ENCODE measurements around the gene CALHM4. TPM values are rescaled to one million over a fixed set of nuclear protein-coding genes. Genes with fewer than 3 reads are reported as not detected.

CALHM4 gene
- polyA plus RNA-seq, 2 of the 4 experiments (the other 2 are of a cell fraction): not detected

DNA sequence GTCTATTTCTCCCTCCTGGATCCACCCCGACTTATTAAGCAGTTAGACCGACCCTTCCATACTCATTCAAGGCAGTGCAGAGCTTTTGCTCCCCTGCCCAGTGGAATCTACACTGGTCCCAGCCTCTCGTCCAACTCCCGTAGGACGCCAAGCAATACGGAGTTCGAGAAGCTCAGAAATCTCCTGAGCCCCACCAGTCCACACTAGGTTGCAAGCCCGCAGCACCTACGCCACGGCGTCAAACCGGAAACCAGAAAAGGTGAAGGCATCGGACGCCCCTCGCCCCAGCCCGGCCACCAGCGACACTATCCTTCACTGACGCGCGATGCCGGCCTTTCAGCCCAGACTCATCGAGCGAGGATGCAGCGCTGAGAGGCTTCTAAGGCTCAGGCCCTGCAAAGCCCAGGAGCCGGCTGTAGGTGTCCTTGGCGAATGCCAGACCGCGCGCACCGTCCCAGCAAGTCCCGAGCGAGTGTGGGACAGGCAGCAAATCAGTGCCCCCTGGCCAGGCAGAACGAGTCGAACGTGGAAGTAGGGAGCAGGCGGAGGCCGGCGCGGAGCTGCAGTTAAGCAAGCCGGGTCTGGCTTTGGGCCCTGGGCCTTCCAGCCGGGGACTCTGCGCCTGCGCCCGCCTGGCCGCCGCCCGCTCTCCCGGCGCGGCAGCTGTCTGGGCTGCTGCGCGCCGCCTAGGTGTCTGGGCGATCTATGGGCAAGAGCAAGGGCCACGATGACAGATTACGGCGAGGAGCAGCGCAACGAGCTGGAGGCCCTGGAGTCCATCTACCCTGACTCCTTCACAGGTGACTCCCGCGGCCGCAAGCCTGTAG, 17.5 kb downstream of the CALHM4 start, which contains the start of gene RWDD1 (continued):
- TF ChIP-seq SREBF2 (IDR thresholded peaks at IDR 0.05) (no peak), RCOR1 (IDR thresholded peaks at IDR 0.05; ENCODE audit: low read depth, low read length) (no peak), FOSB (CRISPR knock-in tag; IDR thresholded peaks at IDR 0.05) (no peak), SMC3 (IDR thresholded peaks at IDR 0.05) (no peak), CTCF (IDR thresholded peaks at IDR 0.05) (no peak), PHF8 (IDR thresholded peaks at IDR 0.05; ENCODE audit: borderline replicate concordance, low read depth) (peak; percentile 46; the same call in 1 of the 2 replicates), FOSL2 (IDR thresholded peaks at IDR 0.05) (no peak), FOSL2 (CRISPR knock-in tag; IDR thresholded peaks at IDR 0.05) (no peak), CEBPB (IDR thresholded peaks at IDR 0.05) (peak in 1 of 2 experiments; percentile 56; a peak in 1 of 4 replicates), MAFK (IDR thresholded peaks at IDR 0.05; ENCODE audit: partially characterized antibody) (no peak), KDM5A (IDR thresholded peaks at IDR 0.05) (no peak), CBX8 (IDR thresholded peaks at IDR 0.05) (no peak), ZSCAN20 (CRISPR knock-in tag; IDR thresholded peaks at IDR 0.05) (no peak), HDAC2 (IDR thresholded peaks at IDR 0.05) (no peak), TFCP2L1 (CRISPR knock-in tag; IDR thresholded peaks at IDR 0.05) (no peak), MAZ (IDR thresholded peaks at IDR 0.05; ENCODE audit: borderline replicate concordance, low read depth, low read length) (no peak), RAD21 (conservative IDR thresholded peaks at IDR 0.05 in 1 of 2, IDR thresholded peaks at IDR 0.05 in 1 of 2) (no peak), FOXS1 (CRISPR knock-in tag; IDR thresholded peaks at IDR 0.05) (no peak)
- TF ChIP-seq, protein P1, sequence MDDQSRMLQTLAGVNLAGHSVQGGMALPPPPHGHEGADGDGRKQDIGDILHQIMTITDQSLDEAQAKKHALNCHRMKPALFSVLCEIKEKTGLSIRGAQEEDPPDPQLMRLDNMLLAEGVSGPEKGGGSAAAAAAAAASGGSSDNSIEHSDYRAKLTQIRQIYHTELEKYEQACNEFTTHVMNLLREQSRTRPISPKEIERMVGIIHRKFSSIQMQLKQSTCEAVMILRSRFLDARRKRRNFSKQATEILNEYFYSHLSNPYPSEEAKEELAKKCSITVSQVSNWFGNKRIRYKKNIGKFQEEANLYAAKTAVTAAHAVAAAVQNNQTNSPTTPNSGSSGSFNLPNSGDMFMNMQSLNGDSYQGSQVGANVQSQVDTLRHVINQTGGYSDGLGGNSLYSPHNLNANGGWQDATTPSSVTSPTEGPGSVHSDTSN (IDR thresholded peaks at IDR 0.05): no peak
- TF ChIP-seq, protein P2, sequence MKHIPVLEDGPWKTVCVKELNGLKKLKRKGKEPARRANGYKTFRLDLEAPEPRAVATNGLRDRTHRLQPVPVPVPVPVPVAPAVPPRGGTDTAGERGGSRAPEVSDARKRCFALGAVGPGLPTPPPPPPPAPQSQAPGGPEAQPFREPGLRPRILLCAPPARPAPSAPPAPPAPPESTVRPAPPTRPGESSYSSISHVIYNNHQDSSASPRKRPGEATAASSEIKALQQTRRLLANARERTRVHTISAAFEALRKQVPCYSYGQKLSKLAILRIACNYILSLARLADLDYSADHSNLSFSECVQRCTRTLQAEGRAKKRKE (CRISPR knock-in tag; IDR thresholded peaks at IDR 0.05; ENCODE audit: low read depth): no peak
- TF ChIP-seq, protein P3, sequence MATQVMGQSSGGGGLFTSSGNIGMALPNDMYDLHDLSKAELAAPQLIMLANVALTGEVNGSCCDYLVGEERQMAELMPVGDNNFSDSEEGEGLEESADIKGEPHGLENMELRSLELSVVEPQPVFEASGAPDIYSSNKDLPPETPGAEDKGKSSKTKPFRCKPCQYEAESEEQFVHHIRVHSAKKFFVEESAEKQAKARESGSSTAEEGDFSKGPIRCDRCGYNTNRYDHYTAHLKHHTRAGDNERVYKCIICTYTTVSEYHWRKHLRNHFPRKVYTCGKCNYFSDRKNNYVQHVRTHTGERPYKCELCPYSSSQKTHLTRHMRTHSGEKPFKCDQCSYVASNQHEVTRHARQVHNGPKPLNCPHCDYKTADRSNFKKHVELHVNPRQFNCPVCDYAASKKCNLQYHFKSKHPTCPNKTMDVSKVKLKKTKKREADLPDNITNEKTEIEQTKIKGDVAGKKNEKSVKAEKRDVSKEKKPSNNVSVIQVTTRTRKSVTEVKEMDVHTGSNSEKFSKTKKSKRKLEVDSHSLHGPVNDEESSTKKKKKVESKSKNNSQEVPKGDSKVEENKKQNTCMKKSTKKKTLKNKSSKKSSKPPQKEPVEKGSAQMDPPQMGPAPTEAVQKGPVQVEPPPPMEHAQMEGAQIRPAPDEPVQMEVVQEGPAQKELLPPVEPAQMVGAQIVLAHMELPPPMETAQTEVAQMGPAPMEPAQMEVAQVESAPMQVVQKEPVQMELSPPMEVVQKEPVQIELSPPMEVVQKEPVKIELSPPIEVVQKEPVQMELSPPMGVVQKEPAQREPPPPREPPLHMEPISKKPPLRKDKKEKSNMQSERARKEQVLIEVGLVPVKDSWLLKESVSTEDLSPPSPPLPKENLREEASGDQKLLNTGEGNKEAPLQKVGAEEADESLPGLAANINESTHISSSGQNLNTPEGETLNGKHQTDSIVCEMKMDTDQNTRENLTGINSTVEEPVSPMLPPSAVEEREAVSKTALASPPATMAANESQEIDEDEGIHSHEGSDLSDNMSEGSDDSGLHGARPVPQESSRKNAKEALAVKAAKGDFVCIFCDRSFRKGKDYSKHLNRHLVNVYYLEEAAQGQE (IDR thresholded peaks at IDR 0.05): no peak
